Natural killer cell (primary cell): ENCODE measurements around the gene F12. TPM values are rescaled to one million over a fixed set of nuclear protein-coding genes. Genes with fewer than 3 reads are reported as not detected.

ENCODE experiments used
- ATAC-seq, 3 donors: fragments of 150-1000 bp in 2 of 3; fragments of 200-7000 bp in 1 of 3; cut with Tn5 transposase; 1 replicate in 1 of 3; 2 replicates in 2 of 3; pipeline ENCODE4 v1.10.0; 2021; ENCODE audit warnings: mild to moderate bottlenecking in 2 of 3, moderate library complexity in 2 of 3
- DNase-seq, 2 donors: peaks; one replicate each; pipeline versions ENCODE4 v3.0.0 to v3.0.0-alpha.2; 2013 to 2021; ENCODE audit warnings: mixed read lengths in 1 of 2
- H3K27ac ChIP-seq: one replicate; pipeline ENCODE4 v1.5.1; 2013; ENCODE audit warnings: mild to moderate bottlenecking, low read length
- H3K27me3 ChIP-seq: one replicate; pipeline ENCODE4 v1.6.1; 2013; ENCODE audit warnings: low read length; ENCODE audit not compliant: control insufficient read depth, insufficient read depth
- H3K36me3 ChIP-seq: one replicate; pipeline ENCODE4 v1.6.1; 2013; ENCODE audit warnings: low read length; ENCODE audit not compliant: control insufficient read depth, insufficient read depth
- H3K4me1 ChIP-seq: one replicate; pipeline ENCODE4 v1.6.1; 2013; ENCODE audit warnings: low read length; ENCODE audit not compliant: control insufficient read depth, insufficient read depth
- H3K4me3 ChIP-seq: one replicate; pipeline ENCODE4 v1.5.1; 2013; ENCODE audit warnings: low read length
- H3K9me3 ChIP-seq: one replicate; pipeline ENCODE4 v1.6.1; 2013; ENCODE audit warnings: low read length; ENCODE audit not compliant: control insufficient read depth, insufficient read depth
- H3K27ac Mint-ChIP-seq, 2 donors: one replicate each; pipeline ENCODE4 v1.8.0; 2022; ENCODE audit warnings: mild to moderate bottlenecking in 2 of 2, mixed read lengths in 2 of 2, moderate library complexity in 1 of 2
- H3K27me3 Mint-ChIP-seq, 2 donors: one replicate each; pipeline ENCODE4 v1.8.0; 2022; ENCODE audit warnings: low read depth in 2 of 2, mixed read lengths in 2 of 2
- H3K36me3 Mint-ChIP-seq: one replicate; pipeline ENCODE4 v1.8.0; 2022; ENCODE audit warnings: mixed read lengths
- H3K4me1 Mint-ChIP-seq, 2 donors: one replicate each; pipeline ENCODE4 v1.8.0; 2022; ENCODE audit warnings: mixed read lengths in 2 of 2
- H3K4me3 Mint-ChIP-seq: one replicate; pipeline ENCODE4 v1.8.0; 2022; ENCODE audit warnings: mild to moderate bottlenecking, moderate library complexity, mixed read lengths
- H3K9me3 Mint-ChIP-seq, 2 donors: one replicate each; pipeline ENCODE4 v1.8.0; 2022; ENCODE audit warnings: mixed read lengths in 2 of 2
- CTCF ChIP-seq: fragments of 200-600 bp; IDR thresholded peaks from one replicate; pipeline ENCODE4 v1.8.0; 2022; ENCODE audit warnings: antibody characterized with exemption
- WGBS: methylation state at CpG from one replicate; pipeline ENCODE4 v1.1.7; 2013; ENCODE audit warnings: missing lambda C conversion rate; ENCODE audit not compliant: insufficient coverage; 5-methylcytosine and 5-hydroxymethylcytosine counted together
- intact Hi-C: fragments of 100-400 bp; cut with micrococcal nuclease; formaldehyde crosslinking; loops from one replicate; pipeline ENCODE4 v1.14.2; 2022
- total RNA-seq, 4 donors: library from RNA; stranded (reverse); fragments of 120-200 nt in 1 of 4; gene quantifications; one replicate each; pipeline versions ENCODE4 v1.2.3 to v1.2.4, GENCODE V29; 2013 to 2022

The F12 gene
- total RNA-seq, 3 donors from 2014 or later (not counting 1 experiment from before 2014, with no cell fraction given), result 0.66 to 1.7 (median 0.93) TPM

- Mint-ChIP-seq H3K27me3 (no peaks in the 10 kb centered on the region), H3K4me3 (peak overlapping the region; percentile 21), H3K27ac (peak overlapping the region in 1 of 2 donors; percentile 38), H3K4me1 (peaks cover 16 to 26% of the 10 kb centered on the region in 2 donors), H3K36me3 (no peaks in the 10 kb centered on the region), H3K9me3 (no peaks in the 10 kb centered on the region)
- WGBS, result 73% methylated on average over 6 of the region's 6 CpGs
- DNase-seq (no peak), ATAC-seq (no peak)
- Histone ChIP-seq H3K4me1 (peaks cover 47% of the 10 kb centered on the region), H3K36me3 (peaks cover 35% of the 10 kb centered on the region), H3K4me3 (no peak overlapping the region), H3K27ac (peak overlapping the region; percentile 20), H3K9me3 (no peaks in the 10 kb centered on the region), H3K27me3 (no peaks in the 10 kb centered on the region)
- TF ChIP-seq CTCF, result no peak
- intact Hi-C loops, result no loop called here
Observed at GRCh38 chr5:177373806-177374205, 35.6 kb downstream of the F12 start.

GRCh38 chr5:177372910-177373309 is 36.5 kb downstream of the F12 start:
- ATAC-seq (peak in 2 of 3 donors; percentile 33 to 41), DNase-seq (peak in 1 of 2 donors; percentile 56)
- peaks cover 44% of the 10 kb centered on the region for H3K36me3 ChIP-seq
- H3K27ac ChIP-seq, result peak overlapping the region; percentile 20
- no peak for TF ChIP-seq CTCF
- WGBS, result 76% methylated on average over 6 of the region's 6 CpGs
- peaks cover 47% of the 10 kb centered on the region for H3K4me1 ChIP-seq
- peaks cover 22 to 32% of the 10 kb centered on the region in 2 donors for H3K4me1 Mint-ChIP-seq
- no peaks in the 10 kb centered on the region for H3K9me3 Mint-ChIP-seq
- no peaks in the 10 kb centered on the region for H3K9me3 ChIP-seq
- H3K27me3 Mint-ChIP-seq, result no peaks in the 10 kb centered on the region
- no peak overlapping the region for H3K4me3 ChIP-seq
- intact Hi-C loops, result no loop called here
- H3K36me3 Mint-ChIP-seq, result no peaks in the 10 kb centered on the region
- peak overlapping the region; percentile 33 for H3K4me3 Mint-ChIP-seq
- no peaks in the 10 kb centered on the region for H3K27me3 ChIP-seq
- peak overlapping the region; percentile 50 to 55 for H3K27ac Mint-ChIP-seq

- H3K27me3 Mint-ChIP-seq, result no peaks in the 10 kb centered on the region
- H3K27ac Mint-ChIP-seq, result peak overlapping the region; percentile 50 to 55
- ATAC-seq (peak in 2 of 3 donors; percentile 32 to 49), DNase-seq (peak in 1 of 2 donors; percentile 55)
- Histone ChIP-seq H3K36me3 (peaks cover 51% of the 10 kb centered on the region), H3K4me1 (peaks cover 47% of the 10 kb centered on the region), H3K4me3 (no peak overlapping the region), H3K27ac (peak overlapping the region; percentile 20), H3K27me3 (no peaks in the 10 kb centered on the region), H3K9me3 (no peaks in the 10 kb centered on the region)
- peaks cover 22 to 32% of the 10 kb centered on the region in 2 donors for H3K4me1 Mint-ChIP-seq
- peak overlapping the region; percentile 33 for H3K4me3 Mint-ChIP-seq
- H3K36me3 Mint-ChIP-seq, result no peaks in the 10 kb centered on the region
- H3K9me3 Mint-ChIP-seq, result no peaks in the 10 kb centered on the region
- no peak for TF ChIP-seq CTCF
- WGBS, result 70% methylated on average over 9 of the region's 12 CpGs
- intact Hi-C loops, result no loop called here
Observed at GRCh38 chr5:177372034-177372896, 37.1 kb downstream of the F12 start.
